ACHN (cell line): ENCODE measurements around the gene SMCHD1.
"Not testable (repeated sequence)": the region's sequence is repeated elsewhere in the genome, so short reads cannot be mapped to it uniquely, and the experiment has no call there.

ENCODE experiments used
- DNase-seq: peaks from one replicate; pipeline ENCODE4 v3.0.0-alpha.2; 2015
- in situ Hi-C: cut with HindIII; loops from 2 replicates; pipeline ENCODE4 v1.10.0; 2017; ENCODE audit warnings: low sequenced_read_pairs, low pct_ligation_motif_present, low pct_unique_long_range_greater_than_20kb

Gene SMCHD1

DNA sequence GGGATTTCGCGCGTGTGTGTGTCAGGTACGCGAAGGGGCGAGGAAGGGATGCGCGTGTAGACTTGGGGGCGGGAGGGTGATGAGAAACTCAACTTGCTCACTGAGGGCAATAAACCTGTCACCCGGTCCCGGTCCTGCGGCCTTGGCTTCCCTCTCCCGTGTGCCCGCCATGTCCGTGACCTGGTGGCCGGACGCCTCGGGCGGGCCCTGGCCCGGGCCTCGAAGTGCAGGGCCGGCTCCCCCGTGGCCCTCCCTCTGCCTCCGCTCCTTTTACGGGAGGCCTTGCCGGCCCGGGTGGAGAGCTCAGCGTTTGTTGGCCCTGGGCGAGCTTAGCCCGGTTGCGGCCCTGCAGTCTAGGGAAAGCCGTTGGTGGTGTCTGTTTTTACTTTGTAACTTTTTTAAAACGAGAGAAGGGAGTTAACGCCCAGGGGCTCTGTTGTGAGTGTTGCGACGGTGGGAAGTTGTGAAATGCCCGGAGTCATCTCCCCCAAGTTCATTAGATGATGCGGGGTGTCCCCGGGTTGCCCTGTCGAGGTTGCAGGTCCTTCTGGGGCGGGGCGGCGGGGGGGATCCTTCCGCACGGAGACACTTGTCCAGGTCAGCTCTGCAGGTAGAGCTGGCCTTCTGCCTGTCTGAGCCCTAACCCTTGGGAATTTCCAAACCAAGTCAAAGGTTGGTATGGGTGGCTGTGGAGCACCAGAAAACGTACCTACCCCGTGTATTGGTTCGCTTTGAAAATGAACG lies 883 bp downstream of the SMCHD1 start:
- in situ Hi-C loops = no loop called here
- peak; percentile 44 for DNase-seq

DNA sequence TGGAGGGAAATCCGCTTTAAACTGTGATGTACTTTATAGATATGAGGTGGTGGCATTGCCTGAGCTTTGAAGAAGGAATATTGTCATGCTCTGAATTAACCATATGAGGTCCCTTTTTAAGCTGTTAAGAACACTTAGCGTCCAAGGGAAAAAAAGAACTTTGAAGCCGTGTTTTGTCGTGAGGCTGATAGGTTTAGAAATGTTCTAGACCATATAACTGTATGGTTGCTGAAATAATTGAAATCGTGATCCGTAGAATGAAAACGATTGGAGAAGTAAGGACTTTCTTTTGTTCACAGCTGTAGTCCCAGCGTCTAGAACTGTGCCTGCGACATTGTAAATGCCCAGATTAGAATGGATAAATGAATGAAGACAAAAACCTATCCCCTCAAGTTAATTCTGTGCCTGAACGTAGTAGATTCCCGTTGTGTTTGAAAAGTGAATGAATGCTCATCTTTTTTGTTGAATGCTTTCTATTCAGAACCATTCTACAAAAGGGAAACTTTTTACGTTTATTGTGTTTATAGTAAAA lies 1.5 kb downstream of the SMCHD1 start:
- DNase-seq = peak; percentile 9
- in situ Hi-C loops = no loop called here

- peak; percentile 35 for DNase-seq
- in situ Hi-C loops = no loop called here
These were observed 2.4 kb downstream of the SMCHD1 start for GRCh38 chr18:2657788-2658458.

GRCh38 chr18:2660849-2661248 lies 5.3 kb downstream of the SMCHD1 start:
- in situ Hi-C loops, DNase-seq: not testable (repeated sequence)

DNA sequence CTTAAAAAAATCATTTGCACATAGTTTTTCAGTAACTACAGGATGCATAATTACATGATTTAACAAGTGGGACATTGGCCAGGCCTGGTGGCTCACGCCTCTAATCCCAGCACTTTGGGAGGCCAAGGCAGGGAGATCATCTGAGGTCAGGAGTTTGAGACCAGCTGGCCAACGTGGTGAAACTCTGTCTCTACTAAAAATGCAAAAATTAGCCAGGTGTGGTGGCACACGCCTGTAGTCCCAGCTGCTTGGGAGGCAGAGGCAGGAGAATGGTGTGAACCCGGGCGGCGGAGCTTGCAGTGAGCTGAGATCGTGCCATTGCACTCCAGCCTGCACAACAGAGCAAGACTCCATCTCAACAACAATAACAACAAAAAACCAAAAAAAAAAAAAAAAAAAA lies 6.8 kb downstream of the SMCHD1 start:
- in situ Hi-C loops, DNase-seq: not testable (repeated sequence)

DNA sequence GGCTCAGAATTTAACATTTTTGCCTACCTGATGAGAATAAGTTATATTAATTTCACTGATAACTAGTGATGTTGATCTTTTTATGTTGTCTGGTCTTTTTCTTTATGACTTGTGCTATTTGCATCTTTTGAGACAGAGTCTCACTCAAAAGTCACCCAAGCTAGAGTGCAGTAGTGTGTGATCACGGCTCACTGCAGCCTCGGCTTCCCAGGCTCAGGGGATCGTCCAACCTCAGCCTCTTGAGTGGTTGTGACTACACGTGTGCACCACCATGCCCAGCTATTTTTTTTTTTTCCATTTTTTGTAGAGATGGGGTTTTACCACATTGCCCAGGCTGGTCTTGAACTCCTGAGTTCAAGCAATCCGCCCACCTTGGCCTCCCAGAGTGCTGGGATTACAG lies 7.5 kb downstream of the SMCHD1 start:
- in situ Hi-C loops = no loop called here
- DNase-seq = no peak

DNA sequence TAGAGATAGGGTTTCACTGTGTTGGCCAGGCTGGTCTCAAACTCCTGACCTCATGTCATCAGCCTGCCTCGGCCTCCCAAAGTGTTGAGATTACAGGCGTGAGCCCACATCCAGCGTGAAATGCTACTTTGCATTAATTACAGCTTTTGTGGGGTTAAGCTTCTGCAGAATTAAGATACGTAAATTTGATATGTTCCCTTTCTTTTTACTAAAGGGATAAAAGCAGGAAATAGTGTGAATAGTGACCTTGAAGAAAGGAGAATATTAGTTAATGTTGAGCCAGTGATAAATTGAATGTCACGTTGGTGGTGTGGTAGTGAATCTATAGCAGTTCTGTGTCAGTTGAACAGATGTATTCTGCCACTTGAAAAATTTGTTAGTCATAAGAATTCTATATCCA lies 16.9 kb downstream of the SMCHD1 start:
- DNase-seq = no peak
- in situ Hi-C loops = no loop called here

DNA sequence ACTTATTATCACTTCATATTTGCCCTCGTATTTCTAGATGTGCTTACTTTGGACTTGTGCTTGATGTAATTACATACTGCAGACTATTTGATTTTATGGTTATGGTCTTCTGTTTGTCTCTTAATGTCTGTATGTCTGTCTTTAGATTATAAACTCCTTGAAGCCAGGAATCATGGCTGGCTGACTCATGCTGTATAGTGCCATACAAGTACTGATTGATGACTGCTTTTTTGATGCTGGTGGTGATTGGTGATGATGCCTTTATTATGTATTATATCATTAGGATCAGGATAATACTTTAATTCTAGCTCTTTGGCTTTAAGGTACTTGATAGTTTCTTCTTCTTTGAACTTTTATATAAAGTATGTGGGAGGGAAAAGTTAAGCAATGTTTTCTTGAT lies 17.3 kb downstream of the SMCHD1 start:
- DNase-seq = no peak
- in situ Hi-C loops = no loop called here

DNA sequence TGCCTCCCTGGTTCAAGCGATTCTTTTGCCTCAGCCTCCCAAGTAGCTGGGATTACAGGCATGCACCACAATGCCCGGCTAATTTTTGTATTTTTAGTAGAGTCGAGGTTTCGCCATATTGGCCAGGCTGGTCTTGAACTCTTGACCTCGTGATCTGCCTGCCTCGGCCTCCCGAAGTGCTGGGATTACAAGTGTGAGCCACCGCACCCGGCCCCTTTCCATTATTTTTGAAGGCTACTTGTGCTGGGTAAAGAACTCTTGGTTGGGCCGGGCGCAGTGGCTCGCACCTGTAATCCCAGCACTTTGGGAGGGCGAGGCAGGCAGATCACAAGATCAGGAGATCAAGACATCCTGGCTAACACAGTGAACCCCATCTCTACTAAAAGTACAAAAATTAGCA lies 23.4 kb downstream of the SMCHD1 start:
- in situ Hi-C loops, DNase-seq: not testable (repeated sequence)

DNA sequence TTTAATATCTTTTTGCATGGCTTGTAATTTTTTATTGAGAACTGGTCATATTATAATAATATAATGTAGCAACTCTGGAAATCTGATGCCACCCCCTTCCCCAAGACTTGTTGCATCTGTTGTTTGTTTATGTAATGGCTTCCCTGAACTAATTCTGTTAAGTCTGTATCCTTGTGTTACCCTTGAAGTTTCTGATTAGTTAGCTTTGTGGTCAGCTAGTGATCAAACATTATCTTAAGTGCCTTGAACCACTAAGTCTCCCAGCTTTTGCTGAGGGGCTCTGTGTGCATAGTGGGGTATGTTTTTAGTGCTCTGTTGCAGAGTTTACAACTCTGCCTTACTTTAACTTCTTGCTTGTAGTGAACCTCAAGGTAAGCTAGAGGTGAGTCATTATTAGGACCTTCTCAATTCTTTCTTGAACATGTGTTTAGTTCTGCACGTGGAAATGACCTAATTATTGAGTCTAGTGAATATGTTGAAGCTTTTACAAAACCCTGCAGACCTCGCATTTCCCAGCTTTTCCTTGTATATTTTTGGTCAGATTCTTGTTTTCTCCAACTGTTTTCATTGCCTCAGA lies 24.8 kb downstream of the SMCHD1 start:
- no peak for DNase-seq
- in situ Hi-C loops = no loop called here

GRCh38 chr18:2681993-2682603 lies 26.6 kb downstream of the SMCHD1 start:
- DNase-seq = no peak
- in situ Hi-C loops = no loop called here

DNA sequence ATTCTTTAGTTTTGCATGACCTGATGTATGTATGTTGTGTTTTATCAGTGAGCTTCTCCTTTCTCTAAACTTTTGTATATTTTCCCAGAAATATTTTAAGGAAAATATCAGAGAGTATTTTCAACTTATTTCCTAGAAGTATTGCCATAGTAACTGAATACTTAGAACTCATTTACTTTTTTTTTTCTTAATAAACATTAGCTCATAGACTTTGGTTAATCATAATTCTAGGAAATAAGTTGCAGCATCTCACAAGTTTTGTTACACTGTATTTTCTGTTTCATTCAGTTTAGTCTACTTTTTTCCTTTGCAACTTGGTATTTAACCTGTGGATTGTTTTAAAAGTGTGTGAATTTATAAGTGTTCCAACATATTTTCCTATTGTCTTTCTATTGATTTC lies 27.5 kb downstream of the SMCHD1 start:
- in situ Hi-C loops = no loop called here

DNA sequence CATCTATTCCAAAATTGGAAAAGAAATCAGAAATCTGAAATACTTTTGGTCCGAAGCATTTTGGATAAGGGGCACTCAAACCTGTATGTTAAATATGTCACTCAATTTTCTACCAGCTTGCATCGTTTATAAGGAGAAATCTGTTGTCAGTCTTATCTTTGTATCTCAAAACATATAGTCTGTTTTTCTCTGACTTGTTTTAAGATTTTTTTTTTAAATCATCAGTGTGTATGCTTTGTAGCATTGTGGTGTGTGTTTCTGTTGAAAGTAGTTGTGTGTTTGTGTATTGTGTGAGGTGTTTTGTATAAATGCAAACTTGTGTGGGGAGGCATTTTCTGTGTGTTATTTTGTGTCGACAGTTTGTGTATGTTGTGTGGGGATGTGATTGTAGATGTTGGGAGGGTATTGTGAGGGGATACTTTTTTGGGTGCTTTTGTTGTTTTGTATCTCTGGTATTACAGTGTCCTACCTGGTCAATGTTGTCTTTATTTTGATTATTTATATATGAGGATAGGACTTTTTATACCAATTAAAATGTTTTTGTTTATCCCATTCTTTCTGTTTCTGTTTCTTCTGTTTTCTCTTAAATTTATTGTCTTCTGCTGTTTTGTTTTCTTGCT lies 30.9 kb downstream of the SMCHD1 start:
- peak; percentile 13 for DNase-seq
- in situ Hi-C loops = no loop called here

More for the DNA sequence above, 27.5 kb downstream of the SMCHD1 start:
- DNase-seq = no peak

- in situ Hi-C loops = no loop called here
- DNase-seq = no peak
These were observed 32.0 kb downstream of the SMCHD1 start for GRCh38 chr18:2687390-2688001.

- in situ Hi-C loops = no loop called here
- DNase-seq = no peak
These were observed 37.0 kb downstream of the SMCHD1 start for GRCh38 chr18:2692508-2692907.

DNA sequence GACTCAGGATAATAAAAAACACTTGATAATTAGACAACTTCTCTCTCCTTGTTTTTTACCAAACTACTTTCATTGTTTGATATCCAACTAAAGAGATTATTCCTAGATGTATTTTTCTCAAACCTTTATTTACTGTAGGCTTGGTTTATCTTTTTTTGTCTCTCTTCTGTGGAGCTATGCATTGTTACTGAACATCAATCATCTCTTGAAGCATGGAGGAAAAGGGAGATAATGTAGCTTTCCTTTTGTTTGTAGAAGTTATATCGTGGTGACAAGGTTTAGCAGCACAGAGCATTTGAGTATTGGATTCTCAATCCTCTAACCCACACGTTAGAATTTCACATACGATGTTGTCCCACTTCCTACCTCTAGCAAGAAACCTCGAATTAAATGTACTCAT lies 41.7 kb downstream of the SMCHD1 start:
- in situ Hi-C loops = no loop called here
- no peak for DNase-seq

GRCh38 chr18:2699001-2699400 lies 43.5 kb downstream of the SMCHD1 start:
- in situ Hi-C loops = no loop called here
- DNase-seq = no peak

DNA sequence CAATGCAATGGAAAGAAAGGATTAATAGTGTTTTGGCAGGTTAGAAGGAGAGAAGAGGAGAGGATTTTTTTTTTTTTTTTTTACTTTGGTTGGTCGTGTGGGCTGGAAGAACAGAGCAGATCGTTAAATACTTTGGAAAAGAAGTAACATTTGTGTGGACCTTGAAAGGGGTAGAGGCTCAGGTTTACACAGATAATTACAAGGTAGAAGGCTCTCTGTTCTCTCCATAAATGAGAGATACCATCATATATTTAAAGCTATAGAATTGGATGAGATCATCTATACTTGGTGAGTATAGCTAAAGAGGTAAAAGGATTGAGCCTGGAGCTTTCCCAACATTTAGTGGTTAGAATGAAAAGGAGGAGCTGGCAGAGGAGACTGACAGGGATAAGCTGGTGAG lies 49.0 kb downstream of the SMCHD1 start:
- no peak for DNase-seq
- in situ Hi-C loops = no loop called here
